OCI-LY3 (cell line): ENCODE results near the gene RCOR2.
"Not testable (repeated sequence)": the region's sequence is repeated elsewhere in the genome, so short reads cannot be mapped to it uniquely, and the experiment has no call there.

Experiments used
- H2AFZ ChIP-seq: fragments of 200-600, 300-600 bp; shearing (Covaris generic); 2 replicates; pipeline ENCODE4 v1.6.0; 2014; ENCODE audit warnings: antibody characterized with exemption, low read depth, low read length
- H3K27ac ChIP-seq: fragments of 200-600, 300-600 bp; sonication (generic); 2 replicates; pipeline ENCODE4 v1.5.1; 2014; ENCODE audit warnings: mild to moderate bottlenecking, low read length, moderate library complexity, mixed read lengths
- H3K27me3 ChIP-seq: fragments of 200-600, 300-600 bp; sonication (generic); 2 replicates; pipeline ENCODE4 v1.6.1; 2014; ENCODE audit warnings: low read depth, low read length, mixed read lengths
- H3K36me3 ChIP-seq: fragments of 200-600, 300-600 bp; sonication (generic); replicated peaks from 2 replicates; pipeline ENCODE3; 2014; ENCODE audit warnings: low read depth, low read length, mixed read lengths
- H3K4me1 ChIP-seq: fragments of 300-600, 200-600 bp; sonication (generic); 2 replicates; pipeline ENCODE4 v1.6.1; 2014; ENCODE audit warnings: low read length, mixed read lengths
- H3K4me2 ChIP-seq: fragments of 200-600, 300-600 bp; sonication (generic); 2 replicates; pipeline ENCODE4 v1.6.1; 2014; ENCODE audit warnings: low read length, mixed read lengths
- H3K4me3 ChIP-seq: fragments of 300-600, 200-600 bp; sonication (generic); 2 replicates; pipeline ENCODE4 v1.5.1; 2014; ENCODE audit warnings: antibody characterized with exemption, mild to moderate bottlenecking, low read length, moderate library complexity
- H3K79me2 ChIP-seq: fragments of 300-600, 200-600 bp; shearing (Covaris generic); 2 replicates; pipeline ENCODE4 v1.6.1; 2014; ENCODE audit warnings: mild to moderate bottlenecking, low read length, mixed read lengths
- H3K9ac ChIP-seq: fragments of 300-600, 200-600 bp; shearing (Covaris generic); 2 replicates; pipeline ENCODE4 v1.6.0; 2014; ENCODE audit warnings: mild to moderate bottlenecking, low read length, moderate library complexity
- H3K9me3 ChIP-seq: fragments of 200-600, 300-600 bp; shearing (Covaris generic); 2 replicates; pipeline ENCODE4 v1.6.1; 2014; ENCODE audit warnings: low read length, mixed read lengths; ENCODE audit not compliant: insufficient read depth
- H4K20me1 ChIP-seq: fragments of 200-600, 300-600 bp; sonication (generic); 2 replicates; pipeline ENCODE4 v1.6.1; 2016; ENCODE audit warnings: low read length, mixed read lengths; ENCODE audit not compliant: insufficient read depth
- EZH2phosphoT487 ChIP-seq: fragments of 200-600 bp; shearing (Covaris generic); IDR thresholded peaks from 2 replicates; pipeline ENCODE4 v1.6.1; 2018; ENCODE audit warnings: antibody characterized with exemption, mixed run types, low read depth
- TF ChIP-seq, protein P1 (sequence below): fragments of 200-600, 300-600 bp; sonication (generic); IDR thresholded peaks from 2 replicates; pipeline ENCODE4 v1.5.1; 2014; ENCODE audit warnings: antibody characterized with exemption, low read length, low read depth

The RCOR2 gene

DNA sequence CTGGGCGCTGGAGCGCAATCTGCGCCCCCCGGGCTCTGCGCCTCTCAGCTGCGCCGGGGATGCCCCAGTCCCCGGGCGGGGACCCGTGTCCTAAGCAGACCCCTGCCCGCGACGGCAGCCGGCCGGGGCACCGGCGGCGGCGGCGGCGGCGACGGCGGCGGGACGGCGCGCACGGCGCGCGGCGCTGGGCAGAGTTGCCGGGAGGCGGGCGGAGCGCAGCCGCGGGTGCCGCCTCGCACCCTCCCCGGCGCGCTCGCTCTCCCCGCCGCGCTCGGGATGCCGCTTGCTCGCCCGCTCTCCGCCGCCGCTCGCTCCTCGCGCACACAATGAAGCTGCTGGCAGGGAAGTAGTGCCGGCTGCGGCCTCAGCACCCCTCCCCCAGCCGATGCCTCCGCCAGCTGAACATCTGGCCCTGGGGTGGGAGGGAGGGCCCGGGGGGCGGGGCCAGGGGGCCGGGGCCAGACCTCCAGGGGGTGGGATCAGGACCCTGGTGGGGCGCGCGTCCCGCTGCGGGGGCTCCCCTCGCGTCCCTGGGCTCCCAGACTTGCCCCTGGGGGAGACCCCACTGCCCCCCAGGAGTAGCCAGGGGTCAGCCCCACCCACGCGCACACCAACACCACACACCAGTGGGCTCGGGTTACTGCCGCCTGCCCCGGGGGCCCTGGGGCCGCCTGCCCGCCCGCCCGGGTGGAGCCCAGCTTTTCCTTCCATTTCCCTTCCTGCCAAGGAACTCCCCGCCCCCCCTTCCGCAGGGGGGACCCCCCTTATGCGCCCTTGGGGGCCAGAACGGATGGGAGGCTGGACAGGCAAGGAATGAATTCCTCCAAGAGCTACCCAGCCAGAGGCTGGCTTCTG, at the start of gene RCOR2:
TSS of gene RCOR2 (minus strand) at position 328 of the 855 bp plus-strand sequence. CDS start 708 bp downstream, outside the sequence.
- H3K9ac ChIP-seq = peak within 1 kb of the TSS; percentile 85

DNA sequence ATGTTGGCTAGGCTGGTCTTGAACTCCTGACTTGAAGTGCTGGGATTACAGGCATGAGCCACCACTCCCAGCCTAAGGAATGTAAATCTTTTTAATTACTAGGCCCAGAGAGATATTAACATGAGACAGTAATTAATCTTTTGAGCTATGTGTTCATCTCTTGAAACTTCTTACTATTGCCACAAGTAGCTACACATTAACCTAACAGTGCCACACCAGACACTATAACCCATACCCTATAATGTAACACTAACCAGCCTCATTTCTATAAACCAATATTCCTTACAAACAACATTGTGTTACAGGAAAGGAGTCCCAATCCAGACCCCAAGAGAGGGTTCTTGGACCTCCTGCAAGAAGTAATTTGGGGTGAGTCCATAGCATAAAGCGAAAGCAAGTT, 49.5 kb upstream of the RCOR2 start:
- Histone ChIP-seq H3K4me1 (peaks cover 9% of the 10 kb centered on the region), H3K9me3 (no peaks in the 10 kb centered on the region), H4K20me1 (no peaks in the 10 kb centered on the region), H3K27me3 (no peaks in the 10 kb centered on the region), H3K4me2 (no peak overlapping the region), H3K9ac (no peak overlapping the region), H3K4me3 (no peak overlapping the region), H3K36me3 (no peaks in the 10 kb centered on the region), H3K27ac (no peak overlapping the region), H2AFZ (no peak overlapping the region), H3K79me2 (no peaks in the 10 kb centered on the region)
- TF ChIP-seq, protein P1, sequence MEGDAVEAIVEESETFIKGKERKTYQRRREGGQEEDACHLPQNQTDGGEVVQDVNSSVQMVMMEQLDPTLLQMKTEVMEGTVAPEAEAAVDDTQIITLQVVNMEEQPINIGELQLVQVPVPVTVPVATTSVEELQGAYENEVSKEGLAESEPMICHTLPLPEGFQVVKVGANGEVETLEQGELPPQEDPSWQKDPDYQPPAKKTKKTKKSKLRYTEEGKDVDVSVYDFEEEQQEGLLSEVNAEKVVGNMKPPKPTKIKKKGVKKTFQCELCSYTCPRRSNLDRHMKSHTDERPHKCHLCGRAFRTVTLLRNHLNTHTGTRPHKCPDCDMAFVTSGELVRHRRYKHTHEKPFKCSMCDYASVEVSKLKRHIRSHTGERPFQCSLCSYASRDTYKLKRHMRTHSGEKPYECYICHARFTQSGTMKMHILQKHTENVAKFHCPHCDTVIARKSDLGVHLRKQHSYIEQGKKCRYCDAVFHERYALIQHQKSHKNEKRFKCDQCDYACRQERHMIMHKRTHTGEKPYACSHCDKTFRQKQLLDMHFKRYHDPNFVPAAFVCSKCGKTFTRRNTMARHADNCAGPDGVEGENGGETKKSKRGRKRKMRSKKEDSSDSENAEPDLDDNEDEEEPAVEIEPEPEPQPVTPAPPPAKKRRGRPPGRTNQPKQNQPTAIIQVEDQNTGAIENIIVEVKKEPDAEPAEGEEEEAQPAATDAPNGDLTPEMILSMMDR = no peak
- no peak for TF ChIP-seq EZH2phosphoT487

More for the DNA sequence above, at the start of gene RCOR2:
- H2AFZ ChIP-seq = no peak within 1 kb of the TSS; the same call in 1 of the 2 replicates
- peaks cover 8% of the 10 kb centered on the region for H3K36me3 ChIP-seq
- H3K27me3 ChIP-seq = peaks cover 9% of the 10 kb centered on the region
- peak within 1 kb of the TSS; percentile 45 for H3K27ac ChIP-seq
- no peaks in the 10 kb centered on the region for H3K9me3 ChIP-seq
- peak within 1 kb of the TSS; percentile 89 for H3K4me3 ChIP-seq
- no peaks in the 10 kb centered on the region for H3K79me2 ChIP-seq
- no peaks in the 10 kb centered on the region for H4K20me1 ChIP-seq
- TF ChIP-seq EZH2phosphoT487 = no peak
- TF ChIP-seq, protein P1 = no peak
- peaks cover 34% of the 10 kb centered on the region for H3K4me1 ChIP-seq
- H3K4me2 ChIP-seq = peak within 1 kb of the TSS; percentile 100

DNA sequence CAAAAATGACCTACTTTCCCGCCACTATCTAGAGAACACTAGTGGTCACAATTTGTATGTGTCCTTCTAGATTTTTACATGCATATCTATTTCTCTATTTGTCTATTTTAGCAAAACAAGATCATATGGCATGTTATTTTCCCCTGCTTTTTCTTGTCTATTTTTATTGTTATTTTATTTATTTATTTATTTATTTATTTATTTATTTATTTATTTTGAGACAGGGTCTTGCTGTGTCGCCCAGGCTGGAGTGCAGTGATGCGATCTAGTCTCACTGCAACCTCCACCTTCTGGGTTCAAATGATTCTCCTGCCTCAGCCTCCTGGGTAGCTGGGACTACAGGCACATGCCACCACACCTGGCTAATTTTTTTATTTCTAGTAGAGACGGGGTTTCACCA, 46.9 kb upstream of the RCOR2 start:
- H3K36me3 ChIP-seq, H4K20me1 ChIP-seq, H3K4me3 ChIP-seq, H3K4me2 ChIP-seq, H3K4me1 ChIP-seq, H3K79me2 ChIP-seq, H2AFZ ChIP-seq, H3K9me3 ChIP-seq, H3K9ac ChIP-seq, H3K27ac ChIP-seq, H3K27me3 ChIP-seq: not testable (repeated sequence)

DNA sequence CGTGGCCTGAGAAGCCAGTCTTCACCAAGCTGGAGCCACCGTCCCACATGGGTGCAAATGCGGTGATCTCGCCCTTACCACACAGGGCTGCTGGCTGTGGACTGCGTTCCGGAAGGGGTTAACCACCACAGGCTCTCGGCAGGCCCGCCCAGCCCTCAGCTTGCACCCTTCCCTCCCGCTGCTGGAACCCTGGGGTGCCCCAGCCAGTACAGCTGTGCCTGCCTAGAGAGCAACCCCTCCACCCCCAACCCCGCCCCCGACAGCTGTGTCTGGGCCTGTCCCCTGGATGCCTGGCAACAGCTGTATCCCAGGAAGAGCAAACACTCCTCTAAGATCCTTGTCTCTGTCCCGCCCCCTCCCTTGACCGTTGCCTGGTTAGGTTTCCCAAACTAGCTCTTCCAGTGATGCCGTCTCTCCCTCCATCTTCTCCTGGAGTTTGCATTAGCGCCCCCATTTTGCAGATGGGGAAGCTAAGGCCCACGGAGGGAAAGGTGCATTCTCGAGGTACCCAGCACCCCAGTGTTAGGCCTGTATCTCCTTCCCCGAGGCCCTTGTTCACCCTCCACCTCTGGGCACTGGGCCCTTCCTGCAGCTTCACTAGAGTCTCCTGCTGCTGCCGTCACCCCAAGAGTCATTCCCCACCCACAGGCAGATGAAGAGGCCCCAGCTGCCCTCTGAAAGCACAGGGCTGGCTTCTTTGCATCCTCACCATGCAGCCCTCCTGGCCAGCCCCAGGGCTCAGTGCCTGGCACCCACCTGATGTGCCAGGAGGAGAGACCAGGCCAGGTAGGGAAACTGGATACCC, 44.8 kb upstream of the RCOR2 start:
- Histone ChIP-seq H3K36me3 (no peaks in the 10 kb centered on the region), H3K4me2 (no peak overlapping the region), H3K79me2 (no peaks in the 10 kb centered on the region), H3K27ac (no peak overlapping the region), H2AFZ (no peak overlapping the region), H3K4me3 (no peak overlapping the region), H3K27me3 (no peaks in the 10 kb centered on the region), H3K9ac (no peak overlapping the region), H4K20me1 (no peaks in the 10 kb centered on the region), H3K4me1 (peaks cover 4% of the 10 kb centered on the region; the same call in 1 of the 2 replicates), H3K9me3 (no peaks in the 10 kb centered on the region)
- TF ChIP-seq, protein P1 = no peak
- no peak for TF ChIP-seq EZH2phosphoT487
